GM06990 (cell line): ENCODE results near the gene NIPSNAP3A.

Experiments used
- DNase-seq: peaks from one replicate; pipeline ENCODE4 v3.0.0-alpha.2; 2011; ENCODE audit not compliant: insufficient read length; ENCODE audit errors: extremely low read depth
- H3K27me3 ChIP-seq: replicated peaks from 2 replicates; pipeline ENCODE4 v1.6.0; 2011; ENCODE audit warnings: low read length; ENCODE audit not compliant: control insufficient read depth, insufficient read depth
- H3K36me3 ChIP-seq: 2 replicates; pipeline ENCODE4 v1.5.1; 2011; ENCODE audit warnings: low read length; ENCODE audit not compliant: control insufficient read depth, insufficient read depth
- H3K4me3 ChIP-seq: replicated peaks from 2 replicates; pipeline ENCODE4 v1.5.1; 2011; ENCODE audit warnings: low read depth, mild to moderate bottlenecking, control low read depth, low read length
- TF ChIP-seq, protein P1 (sequence below): IDR thresholded peaks from 2 replicates; pipeline ENCODE4 v1.5.1; 2011; ENCODE audit warnings: low read length, control low read depth, mild to moderate bottlenecking, inconsistent platforms; ENCODE audit not compliant: insufficient read depth, poor library complexity, severe bottlenecking

The NIPSNAP3A gene

GRCh38 chr9:104800068-104800785, 52.7 kb downstream of the NIPSNAP3A start:
- DNase-seq: no peak
- no peak overlapping the region for H3K4me3 ChIP-seq
- no peaks in the 10 kb centered on the region for H3K36me3 ChIP-seq
- no peaks in the 10 kb centered on the region; the same call in 1 of the 2 replicates for H3K27me3 ChIP-seq
- TF ChIP-seq, protein P1, sequence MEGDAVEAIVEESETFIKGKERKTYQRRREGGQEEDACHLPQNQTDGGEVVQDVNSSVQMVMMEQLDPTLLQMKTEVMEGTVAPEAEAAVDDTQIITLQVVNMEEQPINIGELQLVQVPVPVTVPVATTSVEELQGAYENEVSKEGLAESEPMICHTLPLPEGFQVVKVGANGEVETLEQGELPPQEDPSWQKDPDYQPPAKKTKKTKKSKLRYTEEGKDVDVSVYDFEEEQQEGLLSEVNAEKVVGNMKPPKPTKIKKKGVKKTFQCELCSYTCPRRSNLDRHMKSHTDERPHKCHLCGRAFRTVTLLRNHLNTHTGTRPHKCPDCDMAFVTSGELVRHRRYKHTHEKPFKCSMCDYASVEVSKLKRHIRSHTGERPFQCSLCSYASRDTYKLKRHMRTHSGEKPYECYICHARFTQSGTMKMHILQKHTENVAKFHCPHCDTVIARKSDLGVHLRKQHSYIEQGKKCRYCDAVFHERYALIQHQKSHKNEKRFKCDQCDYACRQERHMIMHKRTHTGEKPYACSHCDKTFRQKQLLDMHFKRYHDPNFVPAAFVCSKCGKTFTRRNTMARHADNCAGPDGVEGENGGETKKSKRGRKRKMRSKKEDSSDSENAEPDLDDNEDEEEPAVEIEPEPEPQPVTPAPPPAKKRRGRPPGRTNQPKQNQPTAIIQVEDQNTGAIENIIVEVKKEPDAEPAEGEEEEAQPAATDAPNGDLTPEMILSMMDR: no peak

- DNase-seq: no peak
- Histone ChIP-seq H3K27me3 (no peaks in the 10 kb centered on the region; the same call in 1 of the 2 replicates), H3K4me3 (no peak overlapping the region), H3K36me3 (no peaks in the 10 kb centered on the region)
- TF ChIP-seq, protein P1: no peak
Measured at GRCh38 chr9:104802110-104802509, 54.6 kb downstream of the NIPSNAP3A start.

DNA sequence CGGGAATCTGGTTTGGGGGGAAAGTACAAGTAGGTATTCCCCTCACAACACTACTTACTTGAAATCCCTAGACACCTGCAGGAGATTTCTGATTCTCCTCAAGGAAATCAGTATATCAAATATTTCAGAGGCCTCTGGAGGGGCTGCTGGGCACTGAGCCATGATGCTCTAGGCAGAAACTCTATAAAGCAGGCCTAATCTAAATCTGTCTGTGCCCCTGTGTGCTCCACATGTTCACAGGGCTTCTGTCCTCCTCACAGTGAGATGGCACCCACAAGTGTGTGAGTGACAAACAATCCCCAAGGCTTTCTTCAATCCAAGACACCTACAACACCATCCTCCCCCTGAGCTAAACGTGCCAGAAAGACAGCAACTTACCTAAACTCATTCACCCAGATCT, 55.4 kb downstream of the NIPSNAP3A start:
- H3K36me3 ChIP-seq: no peaks in the 10 kb centered on the region

GRCh38 chr9:104805441-104805840, 58.0 kb downstream of the NIPSNAP3A start:
- TF ChIP-seq, protein P1: no peak
- Histone ChIP-seq H3K36me3 (no peaks in the 10 kb centered on the region), H3K27me3 (no peaks in the 10 kb centered on the region), H3K4me3 (no peak overlapping the region)
- DNase-seq: no peak

More for the DNA sequence above, 55.4 kb downstream of the NIPSNAP3A start:
- no peak for DNase-seq
- H3K27me3 ChIP-seq: no peaks in the 10 kb centered on the region; the same call in 1 of the 2 replicates
- no peak overlapping the region for H3K4me3 ChIP-seq
- TF ChIP-seq, protein P1: no peak

DNA sequence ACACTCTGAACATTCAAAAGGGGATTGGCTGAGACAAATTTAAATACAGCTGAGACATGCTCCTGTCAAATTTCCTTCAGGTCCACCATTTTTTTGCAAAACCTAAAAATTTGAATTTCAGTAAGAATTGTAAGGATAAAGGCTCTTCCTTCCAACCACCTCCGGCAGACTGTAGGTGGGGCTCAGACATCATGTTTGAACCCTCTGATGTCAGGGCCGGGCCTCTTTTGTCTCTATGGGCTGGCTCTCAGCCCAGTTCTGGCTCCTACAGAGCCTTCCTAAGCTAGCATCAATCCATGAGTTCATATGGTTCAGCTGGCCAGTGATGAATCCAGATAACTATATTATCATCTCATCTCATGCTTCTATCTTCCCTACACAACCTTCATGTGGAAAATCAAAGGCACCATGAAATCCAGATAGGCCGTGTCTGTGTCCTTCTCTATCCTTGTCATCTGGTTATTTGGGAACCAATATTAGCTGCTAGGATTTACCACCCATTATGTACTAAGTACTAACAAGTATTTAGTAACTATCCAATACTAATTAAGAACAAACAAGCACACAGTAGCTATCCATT, 60.6 kb downstream of the NIPSNAP3A start:
- H3K36me3 ChIP-seq: no peaks in the 10 kb centered on the region
- DNase-seq: no peak
- H3K4me3 ChIP-seq: no peak overlapping the region
- H3K27me3 ChIP-seq: no peaks in the 10 kb centered on the region
- TF ChIP-seq, protein P1: no peak
